HG03460 (cell line): ENCODE data around the gene FADS1.

Experiments
- ATAC-seq: cut with Tn5 transposase; IDR thresholded peaks from one replicate; pipeline ENCODE4 v1.9.1; 2021; ENCODE audit not compliant: unreplicated experiment

Gene FADS1

GRCh38 chr11:61827571-61828378 is 11.0 kb upstream of the FADS1 start, which contains the start of gene FADS2:
FADS2 (plus strand) TSS chr11:61828300; CDS start chr11:61828391, 91 bp downstream.
- ATAC-seq = peak; percentile 73

GRCh38 chr11:61826930-61827570 is 10.2 kb upstream of the FADS1 start:
- peak; percentile 7 for ATAC-seq

GRCh38 chr11:61820174-61820573 is 3.4 kb upstream of the FADS1 start:
- ATAC-seq = no peak

- ATAC-seq = no peak
Measured at GRCh38 chr11:61817471-61818202, 834 bp upstream of the FADS1 start.

GRCh38 chr11:61815790-61816735 is 740 bp downstream of the FADS1 start:
- peak; percentile 23 for ATAC-seq

- ATAC-seq = peak; percentile 42
Measured at GRCh38 chr11:61814958-61815789, 1.6 kb downstream of the FADS1 start.

- no peak for ATAC-seq
Measured at GRCh38 chr11:61814247-61814957, 2.4 kb downstream of the FADS1 start.

GRCh38 chr11:61812736-61813411 is 3.9 kb downstream of the FADS1 start:
- no peak for ATAC-seq

GRCh38 chr11:61811831-61812230 is 5.0 kb downstream of the FADS1 start:
- no peak for ATAC-seq

- no peak for ATAC-seq
Measured at GRCh38 chr11:61810671-61811175, 6.1 kb downstream of the FADS1 start.

- ATAC-seq = no peak
Measured at GRCh38 chr11:61806785-61807184, 10.0 kb downstream of the FADS1 start.

- no peak for ATAC-seq
Measured at GRCh38 chr11:61805146-61805545, 11.7 kb downstream of the FADS1 start.

- ATAC-seq = no peak
Measured at GRCh38 chr11:61803889-61804647, 12.7 kb downstream of the FADS1 start.

GRCh38 chr11:61802605-61803004 is 14.2 kb downstream of the FADS1 start:
- no peak for ATAC-seq

GRCh38 chr11:61800331-61801281 is 16.2 kb downstream of the FADS1 start:
- no peak for ATAC-seq

GRCh38 chr11:61799665-61800284 is 17.0 kb downstream of the FADS1 start:
- no peak for ATAC-seq
